ENCODE measurements around the gene TTC17.

TTC17 gene

GRCh38 chr11:43541993-43542392 is 183.3 kb downstream of the TTC17 start:
- no peak for DNase-seq (ENCODE audit: low spot score)

- DNase-seq (ENCODE audit: low spot score) = no peak
Observed at GRCh38 chr11:43542750-43543712, 184.3 kb downstream of the TTC17 start.
